MV-4-11 (cell line): ENCODE measurements around the gene OR6C6.
"Not testable (repeated sequence)": the region's sequence is repeated elsewhere in the genome, so short reads cannot be mapped to it uniquely, and the experiment has no call there.

Experiments
- DNase-seq: peaks from one replicate; lab custom pipeline; 2025; lab: John Stamatoyannopoulos, UW

The OR6C6 gene

GRCh38 chr12:55296469-55296868 lies at the start of gene OR6C6:
Gene OR6C6, minus strand, starts transcription at chr12:55296569. Its CDS starts 1,337 bp downstream, at chr12:55295232.
- DNase-seq: no peak

- DNase-seq: no peak
Observed at GRCh38 chr12:55336002-55336401, 39.6 kb upstream of the OR6C6 start.

- no peak for DNase-seq
Observed at GRCh38 chr12:55330446-55330845, 34.1 kb upstream of the OR6C6 start, which contains the start of gene OR6C3. Gene OR6C3, plus strand, starts transcription at chr12:55330746. Its CDS starts 955 bp downstream, at chr12:55331701.

- DNase-seq: not testable (repeated sequence)
Observed at GRCh38 chr12:55325801-55326200, 29.4 kb upstream of the OR6C6 start.

GRCh38 chr12:55320201-55320600 lies 23.8 kb upstream of the OR6C6 start:
- DNase-seq: no peak

GRCh38 chr12:55314043-55314442 lies 17.7 kb upstream of the OR6C6 start, which contains the start of gene OR6C1:
Gene OR6C1, plus strand, starts transcription at chr12:55314343. Its CDS starts 6,257 bp downstream, at chr12:55320600.
- DNase-seq: no peak

GRCh38 chr12:55289999-55290398 lies 6.4 kb downstream of the OR6C6 start:
- no peak for DNase-seq

- DNase-seq: no peak
Observed at GRCh38 chr12:55280991-55281390, 15.4 kb downstream of the OR6C6 start.

GRCh38 chr12:55258303-55258702 lies 38.1 kb downstream of the OR6C6 start:
- DNase-seq: no peak

- no peak for DNase-seq
Observed at GRCh38 chr12:55256831-55257230, 39.5 kb downstream of the OR6C6 start.

- no peak for DNase-seq
Observed at GRCh38 chr12:55253281-55253680, 43.1 kb downstream of the OR6C6 start.

- no peak for DNase-seq
Observed at GRCh38 chr12:55250944-55251343, 45.4 kb downstream of the OR6C6 start.

- DNase-seq: no peak
Observed at GRCh38 chr12:55246159-55246558, 50.2 kb downstream of the OR6C6 start.

GRCh38 chr12:55244309-55244708 lies 52.1 kb downstream of the OR6C6 start, which contains the start of gene OR6C74:
Gene OR6C74, plus strand, starts transcription at chr12:55244609. Its CDS starts 2,679 bp downstream, at chr12:55247288.
- DNase-seq: no peak
